NCI-H2171 treated with DMSO at 0.1 percent for 48 hours (cell line): Measurements from ENCODE around the gene ODAD3.

Experiments used
- DNase-seq: peaks from one replicate; lab custom pipeline; 2025; lab: John Stamatoyannopoulos, UW

Gene ODAD3

DNA sequence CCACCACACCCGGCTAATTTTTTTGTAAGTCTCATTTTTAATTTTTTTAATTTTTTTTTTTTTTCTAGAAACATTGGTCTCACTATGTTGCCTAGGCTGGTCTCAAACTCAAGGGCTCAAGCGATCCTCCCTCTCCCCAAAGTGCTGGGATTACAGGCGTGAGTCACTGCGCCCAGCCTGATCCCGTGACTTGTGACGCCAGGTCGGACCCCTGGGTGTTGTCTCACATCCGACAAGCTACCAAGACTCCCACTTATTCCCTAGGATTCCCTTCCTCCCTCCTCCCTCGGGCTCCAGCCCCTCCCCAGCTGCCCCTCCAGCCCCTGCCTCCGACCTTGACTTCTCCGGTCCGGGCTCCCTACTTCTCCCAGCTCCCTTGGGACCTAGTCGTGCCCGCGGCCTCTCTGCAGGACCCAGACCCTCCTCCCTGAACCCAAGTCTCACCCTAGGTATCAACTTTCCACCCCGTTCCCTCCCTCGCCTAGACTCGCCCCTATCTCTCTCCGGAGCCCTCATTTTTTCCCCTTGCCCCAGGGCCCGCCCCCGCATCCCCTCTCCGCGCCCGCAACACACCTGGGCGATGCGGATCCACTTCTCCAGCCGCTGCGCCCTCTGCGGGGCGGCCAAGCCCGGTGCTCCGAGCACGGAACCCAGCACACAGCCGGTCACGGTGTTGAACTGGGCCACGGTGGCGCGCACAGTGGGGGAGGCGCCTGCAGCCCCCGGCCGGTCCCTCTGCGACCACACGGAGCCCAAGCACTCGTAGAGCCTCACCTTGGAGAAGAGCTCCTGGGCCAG, 28.9 kb downstream of the ODAD3 start:
- no peak for DNase-seq

DNA sequence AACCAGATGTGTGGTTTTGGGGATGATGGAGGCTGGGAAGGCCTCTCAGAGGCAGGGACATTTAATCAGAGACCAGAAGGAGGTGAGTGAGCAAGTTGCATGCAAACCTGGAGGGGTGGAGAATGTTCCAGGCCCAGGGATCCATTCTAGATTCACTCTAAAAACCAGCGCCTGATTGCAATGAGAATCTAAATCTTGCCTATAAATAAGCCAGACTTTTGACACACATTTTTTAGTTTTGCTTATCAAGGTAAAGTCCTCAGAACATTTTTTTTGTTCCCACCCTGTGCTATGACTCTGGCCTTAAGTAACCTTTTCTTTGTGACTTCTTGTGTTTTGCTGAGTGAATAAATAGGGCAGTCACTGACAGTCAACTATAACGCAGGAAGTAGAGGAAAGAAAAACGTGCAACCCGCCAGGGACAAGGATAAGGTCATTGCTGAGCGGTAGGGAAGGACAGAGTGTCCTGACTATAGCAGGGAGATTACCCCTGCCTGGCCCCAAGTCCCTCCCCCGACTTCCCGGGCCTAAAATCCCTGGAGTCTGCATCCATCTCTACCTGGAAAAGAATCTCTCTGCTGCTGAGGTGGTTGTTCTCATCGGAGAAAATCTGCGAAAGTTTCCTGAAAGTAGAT, 30.2 kb downstream of the ODAD3 start:
- no peak for DNase-seq

DNA sequence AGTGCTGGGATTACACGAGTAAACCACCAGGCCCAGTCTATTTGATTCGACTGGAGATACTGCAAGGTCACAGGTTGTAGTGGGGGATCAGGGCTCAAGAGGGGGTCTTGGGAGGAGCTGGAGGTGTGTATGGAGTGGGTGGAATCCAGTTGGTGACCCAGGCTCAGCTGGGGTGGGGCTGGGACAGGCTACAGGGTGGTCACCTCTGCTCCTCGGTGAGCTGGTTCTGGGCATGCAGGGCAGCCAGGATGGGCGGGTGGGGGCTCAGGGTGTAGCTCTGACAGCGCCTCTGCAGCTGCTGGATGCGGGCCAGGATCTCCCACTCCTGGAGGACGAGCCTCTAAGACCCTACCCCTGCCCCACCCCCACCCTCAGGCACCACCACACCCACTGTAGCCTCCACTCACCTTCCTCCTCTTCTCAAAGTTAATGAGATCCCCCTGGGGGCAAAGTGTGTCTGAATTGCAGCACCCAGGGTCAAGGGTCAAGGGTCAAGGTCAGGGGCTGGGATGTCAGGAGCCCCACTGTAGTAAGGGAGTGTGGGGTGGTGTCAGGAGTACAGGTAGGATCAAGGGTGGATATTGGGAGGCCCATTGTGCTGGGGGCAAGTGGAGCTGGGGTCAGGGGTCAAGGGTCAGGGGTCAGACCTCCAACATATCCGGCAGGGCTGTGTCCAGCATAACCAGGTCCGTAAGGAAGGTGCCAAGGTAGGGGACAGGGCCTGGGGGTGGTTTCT, 32.9 kb downstream of the ODAD3 start:
- DNase-seq: no peak

DNA sequence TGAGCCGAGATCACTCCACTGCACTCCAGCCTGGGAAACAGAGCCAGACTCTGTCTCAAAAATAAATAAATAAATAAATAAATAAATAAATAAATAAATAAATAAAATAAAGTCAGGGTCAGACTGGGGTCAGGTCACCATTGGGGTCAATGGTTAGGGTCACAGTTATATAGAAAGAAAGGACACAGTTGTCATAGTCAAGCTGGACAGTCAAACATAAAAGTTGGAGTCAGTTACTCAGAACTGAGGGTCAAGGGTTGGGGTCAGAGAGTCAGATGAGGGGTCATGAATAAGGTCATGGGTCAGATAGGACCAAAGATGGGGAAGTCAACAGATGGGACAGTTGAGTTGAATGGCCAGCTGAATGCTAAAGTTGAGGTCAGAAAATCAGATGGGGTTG, 34.1 kb downstream of the ODAD3 start:
- no peak for DNase-seq

DNA sequence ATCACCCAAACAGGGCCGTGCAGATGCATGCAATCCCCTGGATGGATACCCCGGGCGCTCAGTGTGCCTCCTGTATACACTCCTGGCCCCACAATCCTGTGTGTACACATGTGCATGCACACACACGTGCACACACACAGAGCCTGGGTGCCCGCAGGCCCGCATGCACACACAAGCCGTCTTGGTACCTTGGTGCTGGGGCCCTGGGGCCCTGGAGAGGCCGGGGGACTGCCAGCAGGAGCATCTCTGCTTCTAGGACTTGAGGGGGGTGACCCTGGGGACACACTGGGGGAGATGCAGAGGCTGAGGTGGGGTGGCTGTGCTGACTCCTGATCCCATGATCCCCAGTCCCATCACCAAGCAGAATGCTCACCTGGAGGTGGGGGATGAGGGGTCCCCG, 35.3 kb downstream of the ODAD3 start:
- no peak for DNase-seq

DNA sequence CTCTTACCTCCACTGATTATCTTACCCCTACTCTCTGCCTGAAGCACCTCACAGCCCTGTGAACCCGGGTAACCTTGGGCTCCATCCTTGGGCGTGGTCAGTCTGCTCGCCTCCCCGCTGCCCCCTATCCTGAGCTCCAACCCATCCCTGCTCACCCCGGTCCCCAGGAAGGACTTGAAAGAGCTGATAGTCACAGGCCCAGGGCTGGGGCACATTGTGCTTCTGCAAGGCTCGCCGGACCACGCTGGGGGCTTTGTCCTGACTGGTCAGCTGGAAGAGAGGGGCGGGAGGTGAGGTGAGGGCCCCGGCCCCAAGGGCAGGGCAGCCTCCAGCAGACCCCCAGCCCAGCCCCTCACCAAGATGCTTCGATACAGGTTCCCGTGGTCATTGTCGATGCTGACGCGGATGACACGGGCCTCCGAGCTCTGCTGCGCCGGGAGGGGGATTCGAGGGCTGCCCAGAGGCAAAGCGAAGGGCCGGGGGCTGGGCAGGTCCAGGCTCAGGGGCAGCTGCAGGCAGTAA, 37.8 kb downstream of the ODAD3 start:
- no peak for DNase-seq

DNA sequence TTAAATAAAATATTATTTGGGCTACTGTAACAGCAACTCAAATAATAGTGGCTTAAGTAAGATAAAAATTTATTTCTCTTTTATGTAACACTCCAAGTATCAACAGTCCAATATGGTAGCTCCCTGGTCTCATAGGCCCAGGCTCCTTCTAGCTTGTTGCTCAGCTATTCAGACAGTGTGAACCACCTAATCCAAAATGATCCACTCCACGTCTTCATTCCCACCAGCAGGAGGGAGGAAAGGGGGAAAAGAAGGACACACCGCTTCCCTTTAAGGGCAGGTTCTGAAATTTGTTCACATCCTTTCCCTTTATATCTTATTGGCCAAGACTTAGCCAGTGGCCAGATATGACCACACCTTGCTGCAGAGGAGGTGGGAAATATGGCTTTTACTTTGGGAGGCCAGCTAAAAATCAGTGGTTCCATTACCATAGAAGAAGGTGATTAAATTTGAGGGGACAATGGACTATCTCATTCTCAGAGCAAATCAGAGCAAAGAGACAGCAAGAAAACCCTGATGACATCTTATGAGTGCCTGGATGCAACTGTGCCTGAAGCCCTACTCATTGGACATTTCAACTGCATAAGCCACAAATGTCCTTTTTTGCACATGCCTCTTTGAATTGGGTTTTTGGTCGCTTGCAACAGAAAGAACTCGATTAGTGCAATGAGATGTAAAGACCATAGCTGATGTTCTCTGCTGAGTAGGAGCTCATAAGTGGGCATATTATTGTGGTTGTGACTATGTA, 43.8 kb downstream of the ODAD3 start:
- DNase-seq: no peak

DNA sequence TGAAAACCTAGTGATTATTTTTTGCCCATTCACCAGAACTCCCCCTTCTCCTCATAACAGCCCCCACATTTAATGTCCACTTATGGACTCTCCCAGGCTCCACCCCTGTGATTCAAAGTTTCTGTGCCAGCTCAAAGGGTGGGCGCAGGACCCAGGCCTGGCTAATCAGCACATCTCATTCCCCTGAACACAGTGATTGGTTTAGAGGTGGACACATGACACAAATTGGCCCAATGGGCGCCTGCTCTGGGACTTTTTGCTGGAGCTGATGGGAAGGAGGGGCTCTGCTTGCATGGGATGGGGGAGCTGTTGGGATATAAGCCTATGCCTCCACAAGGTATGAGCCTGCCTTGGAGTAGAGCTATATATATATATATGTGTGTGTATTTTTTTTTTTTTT, 44.6 kb downstream of the ODAD3 start:
- no peak for DNase-seq

DNA sequence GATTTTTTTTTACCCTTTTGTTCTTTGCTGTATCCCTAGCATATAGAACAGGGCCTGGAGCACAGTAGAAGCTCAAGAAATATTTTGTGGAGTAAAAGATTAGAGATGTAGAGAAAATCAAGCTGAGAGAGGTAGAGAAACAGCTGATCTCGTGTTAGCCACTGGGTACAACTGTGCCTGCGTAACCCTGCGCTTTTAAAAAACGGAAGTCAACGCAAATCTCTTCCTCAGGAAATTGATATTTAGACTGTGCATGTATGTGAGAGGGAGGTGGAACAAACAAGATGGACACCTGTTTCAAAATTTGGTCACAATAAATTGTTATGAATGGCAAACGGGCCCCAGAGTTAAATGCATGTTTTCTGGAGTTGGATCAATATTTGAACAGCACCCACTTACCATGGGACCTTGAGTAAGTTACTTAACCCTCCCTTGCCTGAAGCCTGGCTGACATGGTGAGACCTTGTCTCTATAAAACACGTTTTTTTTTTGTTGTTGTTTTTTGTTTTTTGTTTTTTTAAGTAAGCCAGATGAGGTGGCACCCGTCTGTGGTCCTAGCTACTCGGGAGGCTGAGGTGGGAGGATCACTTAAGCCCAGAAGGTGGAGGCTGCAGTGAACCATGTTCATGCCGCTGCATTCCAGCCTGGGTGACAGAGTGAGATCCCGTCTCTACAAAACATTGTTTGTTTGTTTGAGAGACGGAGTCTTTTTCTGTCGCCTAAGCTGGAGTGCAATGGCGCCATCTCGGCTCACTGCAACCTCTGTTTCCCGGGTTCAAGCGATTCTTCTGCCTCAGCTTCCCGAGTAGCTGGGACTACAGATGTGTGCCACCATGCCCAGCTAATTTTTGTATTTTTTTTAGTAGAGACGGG, 47.5 kb downstream of the ODAD3 start:
- DNase-seq: no peak

DNA sequence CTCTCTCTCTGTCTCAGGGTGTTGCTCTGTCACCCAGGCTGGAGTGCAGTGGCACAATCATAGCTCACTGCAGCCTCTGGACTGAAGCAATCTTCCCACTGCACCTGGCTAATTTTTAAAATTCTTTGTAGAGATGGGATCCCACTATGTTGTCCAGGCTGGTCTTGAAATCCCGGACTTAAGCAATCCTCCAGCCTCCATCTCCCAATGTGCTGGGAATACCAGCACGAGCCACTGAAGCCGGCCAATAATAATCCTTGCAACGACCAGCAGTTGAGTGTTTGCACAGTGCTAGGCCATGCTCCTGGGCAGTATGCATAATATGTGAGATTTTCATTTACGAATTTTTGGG, 50.2 kb downstream of the ODAD3 start:
- DNase-seq: no peak

DNA sequence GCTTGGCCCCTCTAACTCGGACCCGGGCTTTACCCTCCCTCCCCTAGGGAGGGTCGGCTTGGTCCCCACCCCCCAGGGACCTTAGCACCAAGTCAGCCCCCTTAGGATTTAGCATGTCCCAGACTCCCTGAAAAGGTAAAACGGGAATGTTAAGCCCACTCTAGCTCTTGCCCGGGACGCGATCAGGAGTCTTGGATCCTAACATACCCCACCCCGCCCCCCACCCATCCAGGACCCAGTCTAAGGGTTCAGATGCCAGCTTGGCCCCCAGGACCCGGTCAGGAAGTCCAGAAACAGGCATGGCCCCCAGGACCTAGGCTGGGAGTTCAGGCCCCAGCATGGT, 51.2 kb downstream of the ODAD3 start:
- DNase-seq: no peak

DNA sequence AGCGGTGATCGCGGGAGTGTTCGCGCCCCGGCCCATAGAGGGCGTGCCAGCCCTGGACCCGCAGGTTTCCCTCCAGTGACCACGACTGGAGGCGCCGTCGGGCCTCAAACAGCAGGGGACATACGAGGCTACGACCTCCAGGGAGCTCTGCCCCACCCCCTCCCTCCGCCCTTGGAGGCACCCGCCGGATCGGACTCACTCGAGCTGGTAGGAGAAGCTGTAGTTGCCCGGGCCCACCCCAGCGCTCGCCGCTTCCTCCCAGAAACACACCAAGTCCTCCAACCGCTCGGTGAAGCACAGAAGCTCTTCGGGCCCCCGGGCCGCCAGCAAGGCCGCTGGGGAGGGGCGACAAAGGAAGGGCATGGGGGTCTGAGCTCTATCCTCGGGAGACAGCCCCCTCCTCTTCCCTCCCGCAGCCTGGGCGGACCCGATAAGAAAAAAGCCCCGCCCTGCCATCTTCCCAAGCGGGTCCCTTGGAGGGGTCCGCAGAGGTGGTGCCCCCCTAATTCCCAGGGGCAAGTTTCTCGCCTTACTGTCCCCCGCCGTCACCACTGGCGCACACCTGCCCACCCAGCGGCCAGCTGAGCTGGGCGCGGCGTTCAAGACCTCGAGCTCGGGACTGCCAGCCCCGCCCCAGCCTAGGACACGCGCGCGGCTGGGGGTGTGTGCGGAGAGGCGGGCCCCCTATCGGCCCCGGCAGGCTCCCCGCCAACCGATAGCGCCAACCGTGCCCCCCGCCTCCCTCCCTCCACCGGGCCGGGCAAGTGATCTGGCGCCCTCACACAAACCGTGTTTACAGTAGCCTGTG, 51.8 kb downstream of the ODAD3 start:
- peak; percentile 37 for DNase-seq

DNA sequence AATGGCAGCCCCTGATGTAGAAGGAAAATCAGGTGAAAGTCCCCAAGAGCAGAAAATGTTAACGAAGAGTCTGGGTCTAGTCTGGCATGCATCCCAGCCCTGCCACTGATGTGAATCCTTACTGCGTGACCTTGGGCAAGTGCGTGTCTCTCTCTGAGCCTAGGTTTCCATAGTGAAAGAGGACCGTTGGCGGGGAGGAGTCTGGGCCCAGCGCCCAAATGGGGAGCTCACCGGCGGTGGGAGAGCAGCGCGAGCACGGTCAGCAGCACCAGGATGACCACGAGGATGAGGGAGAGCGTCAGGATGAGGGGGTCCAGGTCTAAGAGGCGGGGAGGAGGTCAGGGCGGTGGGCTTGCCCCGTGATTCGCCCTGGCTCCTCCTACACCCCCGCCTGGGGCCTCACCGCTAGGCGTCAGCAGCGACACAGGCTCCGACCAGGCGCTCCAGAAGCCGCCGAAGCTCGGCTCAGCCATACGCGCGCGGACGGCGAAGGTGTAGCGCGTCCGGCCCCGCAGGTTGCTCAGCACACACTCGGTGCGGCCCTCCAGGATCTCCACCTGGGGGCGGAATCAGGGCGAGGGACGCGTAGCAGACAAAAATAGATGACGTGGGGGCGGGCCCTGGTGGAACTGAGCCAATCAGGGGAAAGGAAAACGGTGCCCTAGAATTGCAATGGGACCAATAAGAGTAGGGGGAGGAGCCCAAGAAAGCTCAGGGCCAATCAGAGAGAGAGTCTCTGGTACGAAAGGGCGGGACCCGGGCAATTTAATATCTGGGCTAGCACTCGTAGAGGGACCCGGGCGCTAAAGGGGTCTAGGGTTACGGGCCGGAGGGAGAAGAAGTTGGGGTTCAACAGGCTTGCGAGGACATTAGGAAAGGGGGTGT, 54.0 kb downstream of the ODAD3 start:
- DNase-seq: no peak

DNA sequence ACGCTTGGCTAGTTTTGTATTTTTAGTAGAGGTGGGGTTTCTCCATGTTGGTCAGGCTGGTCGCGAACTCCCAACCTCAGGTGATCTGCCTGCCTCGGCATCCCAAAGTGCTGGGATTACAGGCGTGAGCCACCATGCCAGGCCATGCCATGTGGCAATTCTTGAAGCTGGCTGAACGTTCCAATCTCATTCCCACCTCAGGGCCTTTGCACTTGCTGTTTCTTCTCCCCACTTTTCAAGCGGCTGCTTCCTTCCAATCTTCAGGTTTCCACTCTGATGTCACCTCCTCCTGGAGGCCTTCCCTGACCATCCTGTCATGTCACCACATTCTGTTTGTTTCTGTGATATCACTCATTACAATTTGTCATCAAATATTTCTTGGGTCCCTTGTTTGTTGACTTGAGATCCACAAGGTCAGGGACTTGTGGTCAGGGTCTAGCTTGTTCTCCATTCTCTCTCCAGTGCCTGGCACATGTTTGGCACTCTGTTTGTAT, 55.0 kb downstream of the ODAD3 start:
- DNase-seq: no peak

DNA sequence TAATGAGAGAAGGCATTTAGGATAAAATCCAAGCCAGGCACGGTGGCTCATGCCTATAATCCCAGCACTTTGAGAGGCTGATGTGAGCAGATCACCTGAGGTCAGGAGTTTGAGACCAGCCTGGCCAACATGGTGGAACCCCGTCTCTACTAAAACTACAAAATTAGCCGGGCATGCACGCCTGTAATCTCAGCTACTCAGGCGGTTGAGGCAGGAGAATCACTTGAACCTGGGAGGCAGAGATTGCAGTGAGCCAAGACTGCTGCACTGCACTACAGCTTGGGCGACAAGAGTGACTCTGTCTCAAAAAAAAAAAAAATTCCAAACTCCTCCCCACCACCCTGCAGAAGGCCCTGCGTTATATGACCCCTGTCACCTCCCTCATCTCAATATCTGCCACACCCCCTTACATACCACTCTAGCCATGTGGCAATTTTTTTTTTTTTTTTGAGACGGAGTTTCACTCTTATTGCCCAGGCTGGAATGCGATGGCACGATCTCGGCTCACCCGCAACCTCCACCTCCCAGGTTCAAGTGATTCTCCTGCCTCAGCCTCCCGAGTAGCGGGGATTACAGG, 55.6 kb downstream of the ODAD3 start:
- peak; percentile 9 for DNase-seq

DNA sequence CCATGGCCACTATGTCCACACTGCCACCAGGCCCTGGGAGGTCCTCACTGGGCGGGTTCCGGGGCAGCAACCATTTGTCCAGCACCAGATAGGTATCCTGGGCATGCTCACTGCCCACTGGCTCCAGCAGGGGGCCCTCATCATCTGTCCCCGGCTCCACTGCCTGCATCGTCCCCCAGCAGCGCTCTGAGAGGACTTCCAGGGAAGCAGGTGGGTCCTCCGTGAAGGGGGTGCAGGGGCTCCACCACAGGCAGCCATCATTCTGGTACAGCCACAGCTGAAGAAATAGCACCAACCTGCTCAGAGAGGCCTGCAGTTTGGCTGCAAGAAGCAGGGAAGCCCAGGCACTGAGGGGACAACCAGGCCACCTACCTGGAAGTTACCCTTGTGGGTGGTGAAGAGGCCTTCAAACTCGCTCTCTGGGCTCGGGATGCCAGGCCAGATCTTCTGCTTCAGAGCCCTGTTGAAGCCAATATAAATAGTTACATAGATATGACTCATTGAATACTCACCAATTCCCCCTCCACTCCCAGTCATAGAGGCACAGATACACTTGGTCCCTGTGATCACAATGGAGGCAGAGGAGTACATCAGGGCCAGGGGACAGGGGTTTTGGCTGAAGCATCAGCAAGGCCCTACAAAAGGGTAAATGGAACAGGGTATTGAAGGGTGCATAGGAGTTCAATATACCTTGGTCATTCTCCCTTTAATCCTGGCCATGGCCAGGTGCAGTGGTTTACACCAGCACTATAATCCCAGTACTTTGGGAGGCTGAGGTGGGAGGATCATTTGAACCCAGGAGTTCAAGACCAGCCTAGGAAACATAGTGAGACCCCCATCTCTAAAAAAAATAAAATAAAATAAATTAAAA, 56.4 kb downstream of the ODAD3 start:
- DNase-seq: no peak

DNA sequence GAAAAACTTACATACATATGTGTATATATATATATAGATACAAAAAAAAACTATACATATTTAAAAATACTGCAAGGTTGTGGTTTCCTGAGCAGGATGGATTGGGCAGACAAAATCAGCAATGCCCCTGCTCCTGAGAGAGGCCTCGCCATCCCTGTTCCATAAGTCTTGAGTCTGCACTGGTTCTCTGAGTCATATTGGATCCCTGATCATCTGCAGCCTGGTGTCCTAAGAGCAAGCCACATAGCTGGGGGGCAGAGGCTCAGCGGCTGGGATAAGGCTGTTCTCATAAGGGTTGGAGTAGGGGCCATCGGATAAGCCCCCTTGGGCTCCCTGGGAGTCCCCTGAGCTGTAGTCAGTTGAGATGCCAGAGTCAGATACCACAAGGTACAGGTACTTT, 57.2 kb downstream of the ODAD3 start:
- DNase-seq: no peak

DNA sequence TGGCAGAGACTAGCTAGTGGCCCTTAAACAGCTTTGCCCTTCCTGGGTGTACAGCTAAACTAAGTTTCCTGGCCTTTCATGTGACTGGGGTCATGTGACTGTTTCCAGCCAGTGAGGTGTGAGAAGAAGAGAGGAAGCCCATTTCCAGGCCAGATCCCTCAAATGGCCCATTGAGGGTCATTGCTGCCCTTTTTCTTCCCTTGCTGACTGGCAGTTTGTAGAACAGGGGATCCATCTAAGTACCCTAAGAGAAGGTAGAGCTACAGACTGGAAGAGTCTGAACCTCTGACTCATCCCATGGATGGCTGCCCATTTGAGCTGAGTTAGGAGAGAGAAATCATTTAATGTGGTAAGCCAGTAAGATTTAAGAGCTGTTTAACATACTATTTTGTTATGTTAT, 57.7 kb downstream of the ODAD3 start:
- no peak for DNase-seq
